Activated CD4-positive, alpha-beta T cell treated with anti-CD3 and anti-CD28 coated beads, Interleukin-2, amount 50 U/mL, for 4 hours (primary cell): ENCODE data around the gene ARHGAP33.
A peak's percentile ranks its signal among the peaks of the same experiment; 100 is the strongest.

Source experiments
- DNase-seq, 2 experiments: peaks; one replicate each; pipeline ENCODE4 v3.0.0-alpha.2; 2020

The ARHGAP33 gene

DNA sequence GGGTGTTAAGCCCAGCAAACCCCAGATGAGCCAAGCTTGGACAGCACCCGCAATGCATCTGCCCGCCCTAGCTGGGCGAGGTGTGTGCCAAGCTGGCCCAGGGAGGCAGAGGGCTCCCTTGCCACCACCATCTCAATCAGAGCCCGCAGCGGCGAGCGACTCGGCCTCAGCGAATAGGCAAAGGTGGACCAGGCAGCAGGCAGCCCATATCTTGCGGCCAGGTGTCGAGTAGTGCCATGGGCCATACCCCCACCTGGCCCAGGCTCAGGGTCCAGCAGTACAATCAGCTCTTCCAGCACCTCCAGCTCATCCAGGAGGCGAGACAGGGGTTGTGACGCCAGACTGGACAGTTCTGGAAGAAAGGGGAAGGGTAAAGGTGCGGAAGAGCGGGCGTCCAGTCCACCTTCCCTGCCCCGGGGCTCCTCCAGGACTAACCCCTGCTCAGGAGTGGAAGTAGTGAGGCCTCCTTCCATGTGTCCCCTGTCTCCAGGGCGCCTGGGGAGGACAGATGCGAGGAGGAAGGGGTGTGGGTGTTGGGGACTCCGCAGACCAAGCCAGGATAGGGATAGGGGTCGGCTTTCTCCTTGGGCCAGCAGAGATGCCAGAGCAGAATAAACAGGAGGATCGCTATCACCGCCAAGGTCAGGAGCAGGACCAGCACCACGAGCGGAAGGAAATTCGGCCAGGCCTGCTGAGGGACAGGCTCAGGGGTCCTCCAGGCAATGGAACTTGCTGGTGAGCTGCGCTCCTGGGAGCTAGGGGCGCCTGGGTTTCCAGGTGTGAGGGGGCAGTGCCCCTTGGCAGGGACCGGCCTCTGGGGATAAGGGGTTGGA is 35.9 kb upstream of the ARHGAP33 start:
- no peak for DNase-seq

DNA sequence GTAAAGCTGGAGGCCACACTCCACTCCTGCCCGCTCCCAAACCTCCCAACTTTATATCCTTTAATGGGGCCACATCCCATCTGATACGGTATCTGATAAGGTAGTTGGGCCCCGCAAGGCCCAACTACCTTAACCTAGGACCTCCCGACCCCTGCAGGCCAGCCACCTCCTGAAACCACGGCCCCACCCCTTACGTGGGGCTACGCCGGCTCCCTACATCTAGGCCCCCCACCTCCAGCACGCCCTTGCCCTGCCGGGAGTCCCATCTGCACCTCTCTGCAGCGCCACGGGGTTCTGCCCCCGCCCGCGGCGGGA is 35.3 kb upstream of the ARHGAP33 start:
- no peak for DNase-seq

DNA sequence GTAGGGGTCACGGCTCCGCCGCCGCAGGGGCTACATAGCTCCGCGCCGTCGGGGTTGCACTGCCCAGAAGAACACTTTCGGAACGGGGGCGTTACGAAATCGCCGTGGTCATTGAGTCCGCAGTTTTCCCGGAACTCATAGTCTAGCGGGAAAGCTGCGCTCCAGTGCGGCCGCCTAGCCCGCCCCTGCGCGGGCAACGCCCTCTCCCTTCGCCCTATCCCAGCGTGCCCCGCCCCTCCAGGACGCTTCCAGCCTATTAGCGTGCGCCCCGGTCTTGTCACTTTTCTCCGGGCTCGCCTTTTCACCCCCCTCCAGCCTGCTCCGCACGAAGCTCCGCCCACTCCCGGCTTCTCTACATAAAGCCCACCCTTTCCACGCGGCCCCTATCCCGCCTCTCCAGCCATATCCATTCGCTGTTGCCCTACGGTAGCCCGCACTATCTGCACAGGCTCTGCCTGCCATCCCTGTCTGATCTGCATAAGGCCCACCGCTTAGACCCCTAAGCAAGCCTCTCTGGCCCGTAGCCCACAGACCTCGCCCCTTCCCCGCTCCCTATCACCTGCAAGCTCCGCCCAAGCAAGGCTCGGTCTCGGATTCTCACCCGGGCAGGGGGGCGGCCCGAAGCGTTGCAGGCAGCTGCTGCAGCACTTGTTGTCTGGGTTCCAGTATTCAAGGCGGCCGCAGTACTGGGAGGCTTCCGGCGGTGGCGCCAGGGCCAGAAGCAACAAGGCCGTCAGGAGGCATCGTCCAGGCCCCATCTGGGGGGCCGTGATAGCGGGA is 34.8 kb upstream of the ARHGAP33 start:
- DNase-seq: peak; percentile 91 to 92

DNA sequence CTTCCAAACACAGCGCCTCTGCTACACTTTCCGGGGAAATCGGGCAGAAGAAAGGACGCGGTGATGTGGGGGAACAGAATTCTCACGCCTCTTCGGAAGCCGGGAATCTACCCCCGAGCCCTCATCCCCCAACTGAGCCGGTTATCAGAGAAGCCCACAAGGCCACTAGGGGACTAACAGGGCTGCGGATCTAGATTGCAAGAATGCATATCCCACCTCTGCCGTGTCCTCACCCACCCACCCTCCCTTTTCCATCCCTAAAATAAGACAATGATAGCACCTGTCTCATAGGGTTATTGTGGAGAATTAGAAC is 34.2 kb upstream of the ARHGAP33 start:
- no peak for DNase-seq

DNA sequence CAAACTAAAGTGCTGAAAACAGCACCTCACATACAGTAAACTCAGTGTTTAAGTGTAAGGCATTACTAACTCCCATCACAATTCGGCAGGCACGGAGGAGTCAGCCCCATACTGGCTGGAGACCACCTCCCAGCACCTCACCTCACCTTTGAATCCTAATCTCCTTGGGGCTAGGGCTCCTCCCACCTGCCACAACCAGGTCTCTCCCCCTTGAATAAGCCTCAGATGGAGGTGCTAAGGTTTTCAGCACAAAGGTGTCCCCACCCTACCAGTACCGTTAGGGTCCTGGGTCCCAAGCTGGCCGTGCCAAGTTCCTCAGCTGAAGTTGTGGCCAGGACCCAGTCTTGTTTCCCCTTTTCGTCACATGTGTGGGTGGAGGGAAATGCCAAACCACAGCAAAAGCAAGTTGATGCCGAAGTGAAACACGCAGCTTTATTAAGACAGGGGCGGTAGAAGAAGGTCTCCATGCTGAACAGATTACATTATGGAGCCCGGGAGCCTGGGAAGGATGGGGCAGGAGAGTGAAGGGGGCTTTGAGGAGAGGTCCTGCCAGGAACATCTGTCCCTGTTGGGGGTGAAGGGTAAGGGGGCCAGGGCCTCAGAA is 33.1 kb upstream of the ARHGAP33 start, which contains the start of gene IGFLR1:
TSS of gene IGFLR1 (minus strand) at position 332 of the 604 bp plus-strand sequence. CDS start 1,272 bp downstream, outside the sequence.
- DNase-seq: peak; percentile 54 to 68

- no peak for DNase-seq
Observed at GRCh38 chr19:35743640-35744429, 31.5 kb upstream of the ARHGAP33 start.

DNA sequence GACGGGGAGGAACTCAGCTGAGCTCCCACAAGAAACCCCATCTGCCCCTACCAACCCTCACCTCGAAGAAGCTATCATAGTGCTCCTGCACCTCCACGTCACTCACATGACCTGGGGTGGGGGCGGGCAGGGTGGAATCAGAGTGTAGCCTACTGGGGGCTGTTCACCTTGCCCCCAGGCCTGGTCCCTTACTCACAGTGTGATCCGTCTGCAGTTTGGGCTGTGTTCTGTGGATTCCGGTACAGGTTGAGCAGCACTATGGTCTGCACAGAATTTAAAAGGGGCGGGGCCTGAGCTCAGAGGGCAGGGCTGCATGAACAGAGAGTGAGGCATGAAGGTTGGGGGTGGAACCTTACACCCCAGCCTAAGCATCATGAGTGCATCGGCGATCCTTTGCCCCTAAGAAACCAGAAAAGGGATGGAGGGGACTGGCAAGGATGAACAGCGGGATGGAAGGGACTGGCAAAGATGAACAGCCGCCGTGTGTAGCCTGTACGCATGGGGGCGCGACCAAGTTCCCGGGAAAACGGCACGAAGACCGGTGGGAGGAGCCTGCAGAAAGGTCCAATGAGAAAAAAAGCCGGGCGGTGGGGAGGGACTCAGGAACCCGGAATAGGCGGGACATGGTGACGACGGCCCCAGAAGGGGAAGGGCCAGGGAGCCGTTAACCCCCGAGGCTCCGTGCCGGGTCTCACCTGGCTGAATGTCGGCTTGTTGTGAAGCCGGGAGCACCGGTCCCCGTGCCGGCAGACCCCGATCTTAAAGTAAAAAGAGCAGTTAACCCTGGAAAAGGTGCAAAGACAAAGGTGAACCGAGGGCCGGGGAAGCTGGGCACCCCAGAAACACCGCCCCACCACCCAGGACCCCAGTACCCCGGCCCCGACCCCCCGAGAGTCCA is 30.7 kb upstream of the ARHGAP33 start:
- DNase-seq: peak; percentile 92

DNA sequence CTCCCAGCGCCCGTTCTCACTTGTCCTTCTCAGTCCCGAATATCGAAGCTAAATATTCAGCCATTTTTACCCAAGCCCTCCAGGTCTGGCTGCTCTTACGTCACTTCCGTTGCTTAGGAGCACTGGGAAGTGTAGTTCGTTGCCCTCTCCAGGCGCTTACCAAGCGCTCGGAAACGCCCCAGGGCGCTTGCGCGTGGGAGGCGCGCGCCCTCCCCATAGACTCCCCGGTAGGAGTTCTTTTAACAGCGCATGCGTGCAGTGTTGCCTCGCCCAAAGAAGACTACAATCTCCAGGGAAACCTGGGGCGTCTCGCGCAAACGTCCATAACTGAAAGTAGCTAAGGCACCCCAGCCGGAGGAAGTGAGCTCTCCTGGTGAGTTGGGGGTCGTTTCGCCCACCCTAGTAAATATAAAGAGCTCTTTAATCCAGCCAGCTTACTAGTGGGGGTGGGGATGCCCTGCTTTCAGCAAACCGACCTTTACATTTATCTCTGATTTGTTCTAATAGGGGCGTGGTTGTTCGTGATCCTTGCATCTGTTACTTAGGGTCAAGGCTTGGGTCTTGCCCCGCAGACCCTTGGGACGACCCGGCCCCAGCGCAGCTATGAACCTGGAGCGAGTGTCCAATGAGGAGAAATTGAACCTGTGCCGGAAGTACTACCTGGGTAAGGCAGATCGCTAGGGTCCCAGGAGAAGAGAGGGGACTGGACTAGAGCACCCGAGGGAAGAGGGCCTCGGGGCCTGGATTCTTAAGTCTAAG is 29.9 kb upstream of the ARHGAP33 start, which contains the start of the genes PSENEN and U2AF1L4:
TSS of gene PSENEN (plus strand) at position 324 of the 759 bp plus-strand sequence. CDS start at position 604, 280 bp downstream.
TSS of gene U2AF1L4 (minus strand) at position 91 of the 759 bp plus-strand sequence. CDS start at position 64, 27 bp downstream.
- peak; percentile 92 to 94 for DNase-seq

DNA sequence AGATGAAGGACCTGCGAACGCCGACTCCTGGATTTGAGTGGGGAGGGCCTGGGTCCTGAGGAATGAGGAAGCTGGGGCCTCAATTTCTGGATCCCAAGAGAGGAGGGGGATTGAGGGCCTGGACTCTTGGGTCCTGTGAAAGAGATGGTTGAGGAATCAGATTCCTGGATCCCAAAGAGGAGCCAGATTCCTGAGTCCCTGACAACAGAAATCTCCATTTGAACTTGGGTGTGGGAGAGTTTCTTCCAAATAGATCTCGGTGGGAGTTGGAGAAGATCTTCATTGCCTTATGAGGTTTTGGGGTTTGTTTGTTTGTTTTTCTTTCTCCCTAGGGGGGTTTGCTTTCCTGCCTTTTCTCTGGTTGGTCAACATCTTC is 29.3 kb upstream of the ARHGAP33 start:
- DNase-seq: no peak

- DNase-seq: no peak
Observed at GRCh38 chr19:35746531-35746930, 28.8 kb upstream of the ARHGAP33 start.

- peak; percentile 98 for DNase-seq
Observed at GRCh38 chr19:35748106-35749020, 27.0 kb upstream of the ARHGAP33 start, which contains the start of gene LIN37. Gene LIN37, plus strand, starts transcription at chr19:35748576. Its CDS starts 149 bp downstream, at chr19:35748725.

GRCh38 chr19:35750167-35750566 is 25.2 kb upstream of the ARHGAP33 start:
- DNase-seq: no peak

- DNase-seq: no peak
Observed at GRCh38 chr19:35751839-35752745, 23.3 kb upstream of the ARHGAP33 start.

DNA sequence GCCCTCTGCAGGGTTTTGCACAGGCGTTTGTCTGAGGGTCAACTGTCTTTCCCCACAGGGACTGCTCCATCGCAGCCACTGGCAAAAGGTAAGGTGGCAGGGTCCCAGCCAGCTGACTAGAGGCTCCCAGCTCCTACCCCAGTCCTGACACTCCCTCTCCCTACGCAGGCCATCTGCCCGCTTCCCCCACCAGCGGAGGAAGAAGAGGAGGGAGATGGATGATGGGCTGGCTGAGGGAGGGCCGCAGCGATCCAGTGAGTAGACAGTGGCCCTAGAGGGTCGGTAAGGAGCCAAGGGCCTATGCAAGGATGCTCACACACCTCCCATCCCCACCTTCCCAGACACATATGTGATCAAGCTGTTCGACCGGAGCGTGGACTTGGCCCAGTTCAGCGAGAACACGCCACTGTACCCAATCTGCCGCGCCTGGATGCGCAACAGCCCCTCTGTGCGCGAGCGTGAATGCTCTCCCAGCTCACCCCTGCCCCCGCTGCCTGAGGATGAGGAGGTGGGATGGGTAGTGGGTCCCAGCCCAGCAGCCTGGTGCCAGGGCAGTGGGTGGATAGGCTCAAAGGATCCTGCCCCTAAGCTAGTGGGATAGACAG is 22.5 kb upstream of the ARHGAP33 start:
- no peak for DNase-seq

DNA sequence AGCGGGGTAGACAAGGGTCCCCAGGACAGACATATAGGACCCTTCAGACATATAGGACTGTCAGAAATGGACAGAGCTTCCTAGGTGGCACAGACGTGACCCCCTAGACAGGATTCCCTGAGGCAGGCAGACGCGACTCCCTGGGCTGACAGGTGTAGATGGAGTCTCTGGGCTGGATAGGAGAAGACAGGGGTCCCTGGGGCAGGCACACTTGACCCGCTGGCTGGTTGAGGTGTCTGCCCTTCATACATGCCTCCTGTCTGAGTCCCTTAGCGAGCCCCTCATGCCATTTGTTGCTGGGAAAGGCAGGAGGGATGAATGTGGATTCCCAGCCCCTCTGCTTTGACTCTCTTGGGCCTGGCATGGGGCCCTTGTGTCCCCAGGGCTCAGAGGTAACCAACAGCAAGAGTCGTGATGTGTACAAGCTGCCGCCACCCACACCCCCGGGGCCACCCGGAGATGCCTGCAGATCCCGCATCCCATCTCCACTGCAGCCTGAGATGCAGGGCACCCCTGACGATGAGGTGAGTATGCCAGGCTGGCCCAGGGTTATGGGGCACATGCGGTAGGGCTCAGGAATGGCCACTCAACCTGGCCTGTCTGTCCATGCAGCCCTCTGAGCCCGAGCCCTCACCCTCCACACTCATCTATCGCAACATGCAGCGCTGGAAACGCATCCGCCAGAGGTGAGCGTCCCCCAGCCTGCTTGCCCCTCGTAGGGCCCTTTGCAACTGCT is 21.6 kb upstream of the ARHGAP33 start:
- DNase-seq: no peak

- no peak for DNase-seq
Observed at GRCh38 chr19:35754370-35755130, 20.8 kb upstream of the ARHGAP33 start.

- no peak for DNase-seq
Observed at GRCh38 chr19:35755131-35755549, 20.2 kb upstream of the ARHGAP33 start.
